OCI-M1 (cell line): ENCODE measurements around the gene LRRC75A.
A peak's percentile ranks its signal among the peaks of the same experiment; 100 is the strongest.
"Not testable (repeated sequence)": the region's sequence is repeated elsewhere in the genome, so short reads cannot be mapped to it uniquely, and the experiment has no call there.

ENCODE experiments used
- DNase-seq: peaks from one replicate; lab custom pipeline; 2025; lab: John Stamatoyannopoulos, UW

The LRRC75A gene

DNA sequence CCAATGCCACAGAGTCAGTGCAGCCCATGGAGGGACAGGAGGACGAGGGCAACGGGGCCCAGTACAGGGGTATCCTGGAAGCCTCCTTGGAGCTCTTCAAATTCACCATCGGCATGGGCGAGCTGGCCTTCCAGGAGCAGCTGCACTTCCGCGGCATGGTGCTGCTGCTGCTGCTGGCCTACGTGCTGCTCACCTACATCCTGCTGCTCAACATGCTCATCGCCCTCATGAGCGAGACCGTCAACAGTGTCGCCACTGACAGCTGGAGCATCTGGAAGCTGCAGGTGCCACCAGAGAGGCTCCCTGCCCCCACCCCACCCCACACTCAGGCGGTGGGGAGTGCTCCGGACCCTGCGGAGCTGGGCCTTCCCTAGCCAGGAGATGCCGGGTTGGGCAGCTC is 60.0 kb downstream of the LRRC75A start:
- no peak for DNase-seq

DNA sequence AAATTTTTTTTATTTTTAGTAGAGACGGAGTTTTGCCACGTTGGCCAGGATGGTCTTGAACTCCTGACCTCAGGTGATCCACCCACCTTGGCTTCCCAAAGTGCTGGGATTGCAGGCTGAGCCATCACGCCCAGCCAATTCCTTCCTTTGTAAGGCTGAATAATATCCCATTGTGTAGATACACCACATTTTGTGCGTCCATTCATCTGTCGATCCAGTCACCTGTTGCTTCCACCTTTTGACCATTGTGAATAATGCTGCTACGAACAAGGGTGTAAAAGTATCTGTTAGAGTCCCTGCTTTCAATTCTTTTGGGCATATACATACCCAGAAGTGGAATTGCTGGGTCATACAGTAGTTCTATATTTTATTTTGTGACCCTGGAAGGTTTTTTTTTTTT is 61.3 kb downstream of the LRRC75A start:
- no peak for DNase-seq

DNA sequence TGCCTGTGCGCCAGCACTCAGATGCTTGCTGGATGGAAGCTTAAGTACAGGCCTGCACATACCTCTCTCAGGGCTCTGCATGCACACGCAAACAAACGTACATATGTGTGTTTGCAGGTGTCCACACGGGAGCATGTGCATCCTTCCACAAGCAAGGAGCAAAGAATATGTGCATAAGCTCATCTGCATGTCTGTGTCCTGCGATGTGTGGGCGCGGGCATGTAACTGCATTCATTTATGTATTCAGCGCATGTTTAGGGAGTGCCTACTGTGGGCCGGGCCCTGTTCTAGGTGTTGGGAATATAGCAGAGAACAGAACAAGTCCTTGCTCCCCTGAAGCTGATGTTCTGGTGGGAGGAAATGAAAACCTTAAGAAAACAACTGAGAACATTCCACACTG is 62.9 kb downstream of the LRRC75A start:
- no peak for DNase-seq

DNA sequence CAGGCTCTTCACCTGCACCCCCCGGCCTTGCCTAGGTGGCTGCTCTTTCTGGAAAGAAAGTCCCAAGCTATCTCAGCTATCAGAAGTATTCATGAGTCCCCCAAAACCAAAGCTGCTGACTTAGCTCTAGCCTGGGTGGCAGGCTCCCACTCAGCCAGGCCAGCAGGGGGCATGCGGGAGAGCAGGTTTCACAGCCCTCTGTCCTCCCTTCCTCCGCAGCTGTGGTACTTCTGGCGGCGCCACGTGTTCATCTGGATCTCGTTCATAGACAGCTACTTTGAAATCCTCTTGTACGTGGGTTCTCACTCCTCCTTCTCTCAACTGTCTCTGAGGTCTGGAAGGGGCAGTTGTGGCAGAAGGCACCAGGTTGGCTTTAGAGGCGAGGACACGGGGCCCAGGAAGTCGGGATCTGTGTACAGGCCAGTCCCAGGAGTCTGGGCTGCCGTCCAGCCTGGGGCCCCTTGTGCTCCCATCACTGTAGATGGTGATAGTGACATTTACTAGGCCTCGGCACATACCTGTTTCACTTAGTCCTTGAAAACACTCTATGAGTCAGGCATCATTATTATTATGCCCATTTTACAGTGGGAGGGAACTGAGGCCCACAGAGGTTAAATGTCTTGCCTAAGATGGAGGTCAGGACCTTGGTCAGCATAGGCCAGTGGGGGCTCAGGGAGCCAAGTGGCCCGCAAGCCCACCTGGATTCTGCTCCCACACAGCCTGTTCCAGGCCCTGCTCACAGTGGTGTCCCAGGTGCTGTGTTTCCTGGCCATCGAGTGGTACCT is 63.7 kb downstream of the LRRC75A start:
- peak; percentile 12 for DNase-seq

DNA sequence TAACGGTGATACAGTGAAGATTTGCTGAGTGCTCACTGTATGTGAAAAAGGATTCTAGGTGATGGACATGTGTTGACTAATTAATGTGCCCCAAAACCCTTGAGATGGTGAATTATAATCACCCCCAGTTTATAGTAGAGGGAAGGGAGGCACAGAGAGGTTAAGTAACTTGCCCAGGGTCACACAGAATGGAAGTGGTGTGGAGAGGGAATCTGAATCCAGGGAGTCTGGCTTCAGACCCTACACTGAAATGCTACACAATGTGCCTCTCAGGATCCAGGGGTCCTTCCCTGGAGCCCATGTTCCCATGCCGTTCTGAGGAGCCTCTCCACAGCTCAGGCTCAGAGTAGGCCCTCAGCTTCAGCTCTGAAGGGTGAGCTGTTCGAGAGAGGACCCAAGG is 65.0 kb downstream of the LRRC75A start:
- DNase-seq, result no peak

DNA sequence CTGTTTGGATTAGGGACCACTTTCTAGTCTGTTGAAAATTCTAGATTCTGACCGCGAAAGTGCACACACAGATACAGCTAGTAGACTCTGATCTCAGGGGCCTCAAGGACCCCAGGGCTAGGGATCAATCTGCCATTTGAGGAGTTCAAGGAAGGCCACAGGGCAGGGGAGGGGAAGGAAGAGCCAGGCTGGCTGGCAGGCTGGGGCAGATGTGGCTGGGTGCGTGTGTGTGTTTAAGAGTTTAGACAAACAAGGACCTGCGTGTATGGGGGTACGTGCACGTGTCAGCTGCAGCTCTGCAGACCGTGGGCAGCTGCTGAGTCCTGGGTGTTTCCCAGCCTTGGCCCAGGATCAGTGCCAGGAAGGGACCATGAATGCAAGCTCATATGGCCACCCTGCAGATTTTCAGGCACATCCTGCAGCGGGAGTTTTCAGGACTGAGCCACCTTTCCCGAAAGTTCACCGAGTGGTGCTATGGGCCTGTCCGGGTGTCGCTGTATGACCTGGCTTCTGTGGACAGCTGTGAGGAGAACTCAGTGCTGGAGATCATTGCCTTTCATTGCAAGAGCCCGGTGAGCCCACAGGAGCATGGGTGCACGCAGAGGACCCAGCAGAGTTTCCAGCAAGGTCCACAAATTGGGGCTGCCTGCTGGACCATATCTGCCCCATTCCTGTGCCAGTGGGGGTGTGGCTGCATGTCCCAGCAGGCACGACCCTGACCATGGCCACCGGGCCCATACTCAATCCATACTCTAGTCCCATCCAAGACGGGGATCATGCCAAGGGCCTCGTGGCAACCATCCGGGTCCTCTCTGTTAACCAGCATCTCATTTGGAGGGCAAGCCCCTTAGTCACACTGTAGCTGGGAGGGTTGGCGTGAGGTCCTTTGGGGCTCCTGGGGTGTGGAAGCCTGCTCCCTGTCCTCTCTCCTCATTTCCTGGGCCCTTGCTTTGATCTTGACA is 66.0 kb downstream of the LRRC75A start:
- no peak for DNase-seq

DNA sequence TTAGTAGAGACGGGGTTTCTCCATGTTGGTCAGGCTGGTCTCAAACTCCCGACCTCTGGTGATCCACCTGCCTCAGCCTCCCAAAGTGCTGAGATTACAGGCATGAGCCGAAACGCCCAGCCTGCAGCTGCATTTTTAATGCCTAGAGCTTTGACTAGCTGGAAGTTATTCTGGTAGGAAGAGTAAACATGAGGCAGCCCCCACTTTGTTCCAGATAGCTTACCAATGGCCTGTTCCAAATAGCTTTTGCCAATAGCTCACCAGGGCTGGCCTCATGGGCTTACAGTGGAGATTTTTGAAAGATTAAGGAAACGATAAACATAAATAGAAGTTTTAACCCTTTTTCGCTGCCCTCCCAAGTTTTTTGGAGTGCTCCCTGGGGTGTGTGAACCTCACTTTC is 66.8 kb downstream of the LRRC75A start:
- no peak for DNase-seq

DNA sequence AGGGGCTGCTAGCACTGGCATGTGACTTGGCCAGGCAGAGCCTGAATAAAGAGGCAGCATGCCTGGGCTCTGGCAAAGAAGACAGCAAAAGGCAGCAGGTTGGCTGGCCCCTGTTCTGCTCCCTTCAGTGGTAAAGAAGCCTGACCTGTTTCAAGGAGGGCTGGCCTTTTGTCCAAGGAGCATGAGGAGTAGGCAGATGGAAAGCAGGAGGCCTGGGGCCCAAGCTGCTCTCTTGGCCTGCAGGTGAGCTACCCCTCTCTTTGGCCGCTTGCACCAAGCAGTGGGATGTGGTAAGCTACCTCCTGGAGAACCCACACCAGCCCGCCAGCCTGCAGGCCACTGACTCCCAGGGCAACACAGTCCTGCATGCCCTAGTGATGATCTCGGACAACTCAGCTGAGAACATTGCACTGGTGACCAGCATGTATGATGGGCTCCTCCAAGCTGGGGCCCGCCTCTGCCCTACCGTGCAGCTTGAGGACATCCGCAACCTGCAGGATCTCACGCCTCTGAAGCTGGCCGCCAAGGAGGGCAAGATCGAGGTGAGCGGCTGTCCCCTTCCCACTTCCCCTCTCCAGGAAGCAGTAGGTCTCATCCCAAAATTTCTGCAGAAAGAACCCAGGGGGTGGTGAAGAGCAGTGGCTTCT is 68.6 kb downstream of the LRRC75A start:
- no peak for DNase-seq

DNA sequence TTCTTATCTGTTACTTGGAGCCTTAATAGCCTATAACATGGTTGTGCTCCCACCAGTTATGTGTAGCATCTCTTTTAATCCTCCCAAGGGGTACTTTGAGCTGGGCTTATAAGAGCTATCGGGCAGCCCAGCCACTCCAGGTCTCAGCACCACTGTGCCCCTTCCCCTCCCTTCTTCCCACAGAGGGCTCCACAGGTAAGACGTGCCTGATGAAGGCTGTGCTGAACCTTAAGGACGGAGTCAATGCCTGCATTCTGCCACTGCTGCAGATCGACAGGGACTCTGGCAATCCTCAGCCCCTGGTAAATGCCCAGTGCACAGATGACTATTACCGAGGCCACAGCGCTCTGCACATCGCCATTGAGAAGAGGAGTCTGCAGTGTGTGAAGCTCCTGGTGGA is 69.6 kb downstream of the LRRC75A start:
- no peak for DNase-seq

DNA sequence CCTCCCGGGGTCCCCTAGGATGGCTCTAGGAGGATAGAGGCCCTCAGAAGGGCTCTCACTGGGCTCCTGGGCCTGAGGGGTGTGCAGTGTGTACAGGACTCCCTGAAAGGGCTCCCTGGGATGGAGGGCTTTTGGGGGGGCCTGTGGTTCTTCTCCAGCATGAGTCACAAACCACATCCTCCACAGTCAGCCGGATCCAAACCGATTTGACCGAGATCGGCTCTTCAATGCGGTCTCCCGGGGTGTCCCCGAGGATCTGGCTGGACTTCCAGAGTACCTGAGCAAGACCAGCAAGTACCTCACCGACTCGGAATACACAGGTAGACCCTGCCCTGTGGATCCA is 72.1 kb downstream of the LRRC75A start:
- peak; percentile 32 for DNase-seq

DNA sequence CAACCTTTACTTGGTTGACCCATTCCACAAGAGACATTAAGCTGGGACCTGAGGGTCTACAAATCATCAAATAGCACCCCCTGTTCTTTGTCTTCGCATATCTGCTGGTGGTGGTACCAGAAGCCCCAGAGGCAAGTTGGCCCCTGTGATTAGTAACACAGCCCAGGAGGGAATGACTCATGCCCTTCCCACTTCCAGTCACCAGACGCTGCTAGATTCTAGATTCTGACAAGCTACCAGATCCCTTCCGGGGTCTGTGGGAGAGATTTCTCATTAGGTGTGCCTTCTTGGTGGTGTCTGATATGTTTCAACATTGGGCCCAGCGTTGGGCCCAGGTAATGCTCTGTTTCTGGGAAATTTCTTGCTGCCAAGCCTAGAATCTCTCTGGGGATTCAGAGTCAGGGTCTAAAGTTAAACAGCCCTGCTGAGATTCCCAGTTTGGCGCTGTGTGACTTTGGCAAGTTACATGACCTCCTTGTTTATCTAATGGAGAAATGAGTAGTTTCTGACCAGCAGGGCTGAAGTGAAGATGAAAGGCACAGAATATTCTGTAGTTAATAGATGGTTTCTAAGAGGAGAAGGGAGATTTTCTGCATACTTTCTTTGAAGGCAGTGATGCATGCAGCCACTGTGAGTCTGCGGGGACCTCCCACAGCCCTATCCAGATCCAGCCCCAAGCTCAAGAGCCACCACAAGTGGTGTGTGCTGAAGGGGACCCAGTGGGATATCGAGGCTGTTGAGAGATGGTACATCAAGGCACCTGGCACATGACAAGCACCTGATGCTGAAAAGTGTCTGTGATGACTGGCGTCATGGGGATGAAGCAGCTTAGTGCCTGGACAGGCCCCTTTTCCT is 72.7 kb downstream of the LRRC75A start:
- DNase-seq, result peak; percentile 79

DNA sequence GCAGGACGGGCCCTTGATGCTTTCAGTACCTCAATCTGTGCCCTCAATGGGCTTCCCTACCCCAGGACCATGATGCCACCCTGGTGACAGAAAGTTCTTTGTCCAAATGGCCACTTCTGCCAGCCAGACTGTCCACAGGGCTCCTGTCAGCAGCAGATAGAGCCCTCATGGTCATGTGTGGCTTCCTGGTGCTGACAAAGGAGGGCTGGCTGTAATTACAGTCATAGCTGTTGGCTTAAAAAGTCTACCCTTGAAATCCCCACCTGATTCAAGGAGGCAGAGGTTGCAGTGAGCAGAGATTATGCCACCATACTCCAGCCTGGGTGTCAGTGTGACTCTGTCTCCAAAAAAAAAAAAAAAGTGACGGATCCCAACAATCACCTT is 73.3 kb downstream of the LRRC75A start:
- no peak for DNase-seq

DNA sequence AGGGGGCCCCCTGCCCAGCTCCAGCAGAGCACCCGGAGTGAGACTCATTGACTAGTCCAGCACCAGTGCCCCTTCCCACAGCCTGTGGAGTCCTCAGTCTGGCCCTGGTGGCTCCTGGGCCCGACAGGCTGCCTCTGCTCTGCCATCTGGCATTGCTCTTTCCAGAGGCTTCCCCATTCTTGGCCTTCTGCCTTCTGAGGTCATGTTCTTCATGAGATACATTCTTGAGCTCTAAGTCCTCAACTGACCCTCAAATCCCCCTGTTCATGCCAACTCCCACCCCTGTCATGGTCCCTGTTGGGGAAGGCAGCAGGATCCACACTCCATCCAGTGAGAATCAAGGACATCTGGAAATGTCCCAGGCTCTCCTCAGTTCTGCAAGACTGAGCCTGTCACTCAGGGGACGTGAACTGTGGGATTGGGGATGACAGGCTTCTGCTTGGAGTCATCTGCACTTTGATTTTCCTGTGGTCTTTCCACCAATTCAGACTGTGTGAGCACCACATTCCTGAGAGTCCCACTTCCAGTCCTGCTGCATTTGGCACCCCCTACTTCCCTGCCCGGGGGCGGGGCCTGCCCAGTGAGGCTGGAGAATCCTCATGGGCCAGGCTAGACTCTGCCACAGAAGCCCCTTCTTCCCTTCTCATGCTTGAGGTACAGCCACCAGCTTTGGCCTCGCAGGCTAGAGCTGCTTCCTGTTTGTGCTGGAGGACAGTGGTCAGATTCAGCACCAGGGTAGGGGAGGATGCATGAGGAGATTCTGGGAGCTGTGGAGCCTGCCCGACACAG is 73.9 kb downstream of the LRRC75A start:
- no peak for DNase-seq

DNA sequence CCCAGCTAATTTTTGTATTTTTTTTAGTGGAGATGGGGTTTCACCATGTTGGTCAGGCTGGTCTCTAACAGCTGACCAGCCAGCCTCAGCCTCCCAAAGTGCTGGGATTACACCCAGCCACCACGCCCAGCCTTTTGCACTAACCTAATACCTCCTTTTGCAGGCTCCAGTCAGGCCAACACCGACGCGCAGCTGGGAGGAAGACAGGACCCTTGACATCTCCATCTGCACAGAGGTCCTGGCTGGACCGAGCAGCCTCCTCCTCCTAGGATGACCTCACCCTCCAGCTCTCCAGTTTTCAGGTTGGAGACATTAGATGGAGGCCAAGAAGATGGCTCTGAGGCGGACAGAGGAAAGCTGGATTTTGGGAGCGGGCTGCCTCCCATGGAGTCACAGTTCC is 74.6 kb downstream of the LRRC75A start:
- no peak for DNase-seq

DNA sequence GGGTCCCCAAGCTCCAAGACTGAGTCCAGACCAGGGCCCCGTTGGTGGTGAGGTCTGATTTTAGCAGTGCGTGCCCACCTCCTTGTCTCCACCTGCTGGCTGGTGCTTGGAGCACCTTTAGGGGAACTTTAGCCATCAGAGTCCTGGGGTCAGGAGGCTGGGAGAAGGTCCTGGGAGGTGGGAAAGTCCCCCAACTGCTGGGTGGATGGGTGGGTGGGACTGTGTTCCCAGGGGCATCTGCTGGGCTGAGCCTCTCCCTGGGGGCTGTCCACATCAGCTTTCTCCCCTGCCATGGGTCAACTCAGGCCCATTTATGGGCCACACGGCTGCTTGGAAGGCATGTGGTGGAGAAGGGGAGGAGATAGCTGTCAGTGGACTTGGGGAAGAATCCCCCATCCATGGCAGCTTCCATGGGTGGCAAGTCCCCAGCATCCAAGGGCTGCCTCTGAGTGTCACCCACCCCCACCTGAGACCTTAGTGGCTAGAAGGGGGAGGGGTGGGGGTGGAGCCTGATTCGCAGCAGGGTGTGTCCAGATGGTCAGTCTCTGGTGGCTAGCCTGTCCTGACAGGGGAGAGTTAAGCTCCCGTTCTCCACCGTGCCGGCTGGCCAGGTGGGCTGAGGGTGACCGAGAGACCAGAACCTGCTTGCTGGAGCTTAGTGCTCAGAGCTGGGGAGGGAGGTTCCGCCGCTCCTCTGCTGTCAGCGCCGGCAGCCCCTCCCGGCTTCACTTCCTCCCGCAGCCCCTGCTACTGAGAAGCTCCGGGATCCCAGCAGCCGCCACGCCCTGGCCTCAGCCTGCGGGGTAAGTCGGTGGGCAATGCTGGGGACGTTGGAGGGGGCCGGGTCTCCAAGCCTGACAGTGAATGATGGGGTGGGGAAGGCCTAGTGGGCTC is 76.7 kb downstream of the LRRC75A start, which contains the start of gene TRPV2:
TRPV2 (plus strand) TSS at position 541 of the 894 bp plus-strand sequence. CDS start 2,098 bp downstream, outside the sequence.
- peak; percentile 65 for DNase-seq

DNA sequence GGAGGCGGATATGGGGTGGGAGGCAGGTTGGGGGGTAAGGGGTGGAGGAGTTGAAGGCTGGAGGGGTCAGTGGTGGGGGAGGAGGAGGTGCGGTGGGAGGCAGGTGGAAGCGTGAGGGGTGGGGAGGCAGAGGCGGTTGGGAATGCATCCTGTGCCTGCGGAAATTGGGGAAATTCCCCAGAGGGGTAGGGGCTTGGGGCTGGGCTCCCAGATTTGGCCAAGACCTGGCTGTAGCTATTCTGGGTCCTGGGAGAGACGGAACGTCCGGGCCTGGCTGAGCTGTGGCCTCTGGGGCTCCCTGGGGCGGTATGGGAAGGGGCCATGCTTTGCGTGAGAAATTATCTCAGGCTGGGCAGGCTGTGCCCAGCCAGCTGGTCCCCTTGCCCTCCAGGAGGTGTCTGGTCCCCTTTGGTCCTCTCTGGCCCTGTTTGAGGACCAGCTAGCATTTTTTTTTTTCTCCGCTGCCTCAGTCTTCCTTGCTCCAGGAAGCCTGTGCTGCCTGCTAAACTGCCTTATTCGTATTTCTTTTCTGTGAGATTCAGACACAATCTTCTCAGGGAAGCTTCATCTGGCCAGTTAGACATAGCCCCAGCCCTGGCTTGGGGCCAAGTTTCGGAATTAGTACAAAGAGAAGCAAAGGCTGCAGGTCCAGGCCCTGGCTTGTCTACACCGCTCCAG is 83.9 kb downstream of the LRRC75A start:
- DNase-seq, result peak; percentile 67

DNA sequence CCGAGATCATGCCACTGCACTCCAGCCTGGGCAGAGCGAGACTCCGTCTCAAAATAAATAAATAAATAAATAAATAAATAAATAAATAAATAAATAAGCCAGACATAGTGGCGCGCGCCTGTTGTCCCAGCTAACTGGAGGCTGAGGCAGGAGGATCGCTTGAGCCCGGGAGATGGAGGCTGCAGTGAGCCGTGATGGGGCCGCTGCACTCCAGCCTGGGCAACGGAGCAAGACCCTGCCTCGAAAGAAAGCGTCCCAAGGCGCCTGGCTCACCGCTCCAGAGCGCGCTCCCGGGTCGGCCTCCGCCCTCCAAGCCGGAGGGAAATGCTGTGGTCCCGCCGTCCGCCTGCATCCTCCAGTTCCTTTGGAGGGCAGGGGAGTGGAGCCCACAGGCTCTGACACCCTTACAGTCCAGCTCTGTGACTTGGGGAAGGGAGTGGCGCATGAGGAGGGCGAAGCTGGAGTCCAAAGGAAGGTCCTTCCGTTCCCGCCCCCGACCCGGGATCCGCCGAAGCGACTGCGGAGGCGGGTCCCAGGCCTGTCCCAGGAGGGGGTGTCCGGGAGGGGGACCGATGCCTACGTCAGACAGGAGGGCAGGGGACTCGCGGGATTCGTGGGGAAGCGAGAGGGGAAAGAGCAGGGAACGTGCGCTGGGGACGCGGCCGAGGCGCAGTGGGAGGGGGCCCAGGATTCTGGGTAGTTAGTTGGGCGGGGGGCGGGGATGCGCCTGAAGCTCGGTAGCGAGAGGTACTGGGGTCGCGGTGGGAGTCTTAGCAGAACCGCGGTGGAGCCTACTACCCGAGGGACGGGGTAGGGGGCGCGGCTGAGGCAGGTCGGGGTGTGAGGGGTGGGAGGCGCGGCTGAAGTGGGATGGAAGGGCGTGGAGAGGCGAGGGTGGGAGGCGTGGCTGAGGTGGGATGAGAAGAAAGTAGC is 85.0 kb downstream of the LRRC75A start:
- DNase-seq, result no peak

DNA sequence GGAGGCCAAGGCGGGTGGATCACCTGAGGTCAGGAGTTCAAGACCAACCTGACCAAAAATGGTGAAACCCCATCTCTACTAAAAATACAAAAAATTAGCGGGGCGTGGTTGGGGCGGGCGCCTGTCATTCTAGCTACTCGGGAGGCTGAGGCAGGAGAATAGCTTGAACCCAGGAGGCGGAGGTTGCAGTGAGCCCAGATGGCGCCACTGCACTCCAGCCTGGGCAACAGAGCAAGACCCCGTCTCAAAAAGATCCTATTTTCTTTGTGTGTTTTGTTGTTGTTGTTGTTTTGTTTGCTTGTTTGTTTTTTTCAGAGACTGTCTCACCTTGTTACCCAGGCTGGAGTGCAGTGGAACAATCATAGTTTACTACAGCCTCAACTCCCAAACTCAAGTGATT is 88.1 kb downstream of the LRRC75A start:
- DNase-seq, result not testable (repeated sequence)
